Measurements from ENCODE around the gene SIGLEC11.
"Not testable (repeated sequence)": the region's sequence is repeated elsewhere in the genome, so short reads cannot be mapped to it uniquely, and the experiment has no call there.

The SIGLEC11 gene

GRCh38 chr19:49954092-49954829, 6.7 kb downstream of the SIGLEC11 start:
- in situ Hi-C loops (cut with MboI; ENCODE audit: low pct_unique_long_range_greater_than_20kb, low sequenced_read_pairs): no loop called here

GRCh38 chr19:49953416-49953815, 7.6 kb downstream of the SIGLEC11 start:
- in situ Hi-C loops (cut with MboI; ENCODE audit: low pct_unique_long_range_greater_than_20kb, low sequenced_read_pairs): no loop called here
- peak; percentile 33 for DNase-seq

More at GRCh38 chr19:49954092-49954829, 6.7 kb downstream of the SIGLEC11 start:
- DNase-seq: peak; percentile 47

DNA sequence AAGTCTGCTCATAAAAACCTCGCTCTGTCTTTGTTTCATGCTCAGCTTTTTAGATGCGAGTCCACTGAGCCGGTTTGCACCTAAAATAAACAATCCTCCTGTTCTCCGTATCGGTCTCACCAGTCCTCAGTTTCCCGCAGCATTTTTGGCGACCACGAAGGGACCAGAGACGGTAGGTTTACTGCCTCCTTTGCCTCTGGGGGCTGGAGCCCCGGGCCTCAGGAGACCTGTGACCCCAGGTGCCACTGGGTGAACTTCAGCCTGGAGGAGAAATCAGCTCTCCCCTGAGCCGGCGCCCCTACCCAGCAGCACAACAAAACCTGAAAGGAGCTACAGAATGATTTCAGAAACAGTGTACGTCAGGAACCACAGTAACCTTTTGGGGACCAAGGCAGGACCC, 8.1 kb downstream of the SIGLEC11 start:
- in situ Hi-C loops (cut with MboI; ENCODE audit: low pct_unique_long_range_greater_than_20kb, low sequenced_read_pairs): no loop called here
- no peak for DNase-seq

DNA sequence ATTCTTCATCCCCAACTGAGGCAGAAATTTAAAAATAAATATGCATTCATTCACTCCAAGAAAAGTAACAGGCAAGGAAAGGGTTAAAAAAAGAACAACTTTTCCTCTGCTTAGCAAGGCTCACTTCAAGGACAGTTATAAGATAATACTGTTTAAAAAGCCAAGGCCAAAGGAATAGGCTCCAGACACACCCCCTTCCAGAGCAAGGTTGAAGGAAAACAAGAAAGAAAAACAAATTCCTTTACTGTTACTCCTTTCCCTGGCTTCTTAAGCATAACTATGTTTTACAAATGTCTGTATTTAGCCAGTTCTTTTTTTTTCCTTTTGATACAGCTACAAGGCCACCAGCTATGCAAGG, 8.5 kb downstream of the SIGLEC11 start:
- in situ Hi-C loops (cut with MboI; ENCODE audit: low pct_unique_long_range_greater_than_20kb, low sequenced_read_pairs): no loop called here
- no peak for DNase-seq

DNA sequence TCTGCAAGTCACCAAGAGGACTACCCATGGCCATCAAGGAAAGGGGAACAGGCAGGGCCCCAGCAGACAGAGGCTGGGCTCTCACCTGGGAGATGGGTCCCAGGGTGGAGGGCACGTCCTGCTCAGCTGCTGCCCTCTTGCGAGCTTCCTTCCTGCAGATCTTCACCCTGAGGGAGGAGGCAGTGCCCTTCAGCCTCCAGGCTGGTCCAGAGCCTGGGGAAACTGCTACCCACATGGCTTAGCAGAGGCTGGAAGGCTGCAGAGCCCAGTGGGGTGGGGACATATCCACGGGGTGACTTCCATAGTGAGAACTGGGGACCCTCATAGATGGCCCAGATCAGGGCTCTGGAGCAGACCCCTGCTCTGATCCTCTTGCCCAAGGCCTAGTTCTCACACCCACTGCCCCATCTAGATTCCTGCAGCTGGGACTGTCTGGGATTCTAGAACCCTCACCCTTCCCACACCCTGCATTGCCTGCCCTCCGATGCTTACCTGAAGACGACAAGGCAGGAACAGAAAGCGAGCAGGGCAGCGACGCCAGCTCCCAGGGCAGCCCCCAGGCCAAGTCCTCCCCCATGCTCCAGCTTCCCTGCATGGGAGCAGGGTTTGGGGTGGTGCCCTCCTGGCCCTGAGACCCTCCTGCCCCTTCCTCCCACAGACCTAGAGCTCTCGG, 9.0 kb downstream of the SIGLEC11 start:
- in situ Hi-C loops (cut with MboI; ENCODE audit: low pct_unique_long_range_greater_than_20kb, low sequenced_read_pairs): no loop called here
- no peak for DNase-seq

- no peak for DNase-seq
- in situ Hi-C loops (cut with MboI; ENCODE audit: low pct_unique_long_range_greater_than_20kb, low sequenced_read_pairs): no loop called here
Measured at GRCh38 chr19:49950956-49951526, 9.9 kb downstream of the SIGLEC11 start.

DNA sequence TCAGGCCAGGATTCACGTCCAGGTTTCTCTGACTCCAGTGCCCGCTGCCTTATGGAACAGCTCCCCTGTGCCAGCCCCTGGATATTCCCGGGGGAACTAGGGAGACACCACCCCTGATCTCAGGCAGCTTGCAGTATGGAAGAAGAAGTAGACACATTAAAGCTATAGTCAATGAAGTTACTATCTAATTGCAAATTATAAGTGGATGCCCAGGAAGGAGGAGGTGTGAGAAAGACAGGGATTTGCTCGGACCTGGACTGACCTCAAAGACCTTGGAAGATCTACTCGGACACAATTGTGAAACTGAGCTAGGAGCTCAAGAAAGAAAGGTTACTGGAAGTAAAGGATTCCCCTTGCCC, 10.4 kb downstream of the SIGLEC11 start:
- in situ Hi-C loops (cut with MboI; ENCODE audit: low pct_unique_long_range_greater_than_20kb, low sequenced_read_pairs): no loop called here
- no peak for DNase-seq

DNA sequence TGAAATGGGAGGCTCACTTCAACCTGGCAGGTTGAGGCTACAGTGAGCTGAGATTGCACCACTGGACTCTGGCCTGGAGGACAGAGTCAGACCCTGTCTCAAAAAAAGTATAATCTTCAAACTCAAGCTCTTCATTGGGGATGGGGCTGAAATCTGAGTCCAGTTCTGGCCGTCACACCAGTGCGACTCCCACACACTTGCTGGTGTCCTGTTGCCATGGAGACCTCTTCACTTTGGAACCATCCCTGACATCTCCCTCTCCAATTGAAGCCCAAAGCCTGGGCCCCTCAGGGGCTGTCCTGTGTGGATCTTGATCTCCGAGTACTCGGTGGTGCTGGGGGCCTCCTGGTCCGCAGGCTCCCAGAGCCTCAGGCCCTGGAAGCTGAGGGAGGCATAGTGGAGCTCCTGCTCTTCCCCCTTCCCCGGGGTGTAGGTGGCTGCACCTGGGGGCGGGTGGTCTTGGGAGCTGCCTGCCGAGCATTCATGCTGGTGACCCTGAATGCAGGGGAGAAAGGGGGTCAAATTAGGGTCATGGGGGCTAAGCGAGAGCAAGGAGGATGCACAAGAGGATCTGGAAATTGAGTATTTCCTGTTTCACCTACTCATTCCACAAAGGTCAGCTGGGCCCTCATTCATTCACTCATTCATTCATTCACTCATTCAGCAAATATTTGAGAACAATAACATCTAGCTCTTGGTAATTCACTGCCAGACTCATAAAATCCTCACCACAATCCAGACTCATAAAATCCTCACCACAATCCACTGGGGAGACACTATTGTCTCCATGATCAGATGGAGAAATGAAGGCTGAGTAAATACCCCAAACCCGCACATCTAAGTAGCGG, 11.0 kb downstream of the SIGLEC11 start:
- in situ Hi-C loops (cut with MboI; ENCODE audit: low pct_unique_long_range_greater_than_20kb, low sequenced_read_pairs): no loop called here
- DNase-seq: no peak

DNA sequence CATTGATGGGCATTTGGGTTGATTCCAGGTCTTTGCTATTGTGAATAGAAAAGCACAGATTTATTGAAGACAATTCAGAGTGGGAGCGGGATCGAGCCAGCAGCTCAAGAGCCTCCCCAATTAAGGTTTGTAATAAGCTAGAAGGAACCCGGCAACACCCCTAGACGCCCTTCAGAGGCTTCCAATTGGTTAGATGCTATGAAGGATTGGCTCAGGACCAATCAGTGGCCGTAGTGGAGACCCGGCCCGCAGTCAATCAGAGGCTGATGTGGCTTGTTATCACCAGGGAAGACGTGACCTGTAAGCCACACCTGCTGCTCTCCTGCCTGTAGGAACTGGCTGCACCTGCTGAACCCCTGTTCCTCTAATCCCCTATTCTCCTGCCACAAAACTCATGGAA, 14.6 kb downstream of the SIGLEC11 start:
- no peak for DNase-seq
- in situ Hi-C loops (cut with MboI; ENCODE audit: low pct_unique_long_range_greater_than_20kb, low sequenced_read_pairs): no loop called here

- DNase-seq; in situ Hi-C loops (cut with MboI; ENCODE audit: low pct_unique_long_range_greater_than_20kb, low sequenced_read_pairs): not testable (repeated sequence)
Measured at GRCh38 chr19:49944567-49944966, 16.4 kb downstream of the SIGLEC11 start.

- in situ Hi-C loops (cut with MboI; ENCODE audit: low pct_unique_long_range_greater_than_20kb, low sequenced_read_pairs): no loop called here
- DNase-seq: no peak
Measured at GRCh38 chr19:49940482-49940791, 20.5 kb downstream of the SIGLEC11 start.

GRCh38 chr19:49939721-49940481, 21.1 kb downstream of the SIGLEC11 start:
- DNase-seq: no peak
- in situ Hi-C loops (cut with MboI; ENCODE audit: low pct_unique_long_range_greater_than_20kb, low sequenced_read_pairs): no loop called here

DNA sequence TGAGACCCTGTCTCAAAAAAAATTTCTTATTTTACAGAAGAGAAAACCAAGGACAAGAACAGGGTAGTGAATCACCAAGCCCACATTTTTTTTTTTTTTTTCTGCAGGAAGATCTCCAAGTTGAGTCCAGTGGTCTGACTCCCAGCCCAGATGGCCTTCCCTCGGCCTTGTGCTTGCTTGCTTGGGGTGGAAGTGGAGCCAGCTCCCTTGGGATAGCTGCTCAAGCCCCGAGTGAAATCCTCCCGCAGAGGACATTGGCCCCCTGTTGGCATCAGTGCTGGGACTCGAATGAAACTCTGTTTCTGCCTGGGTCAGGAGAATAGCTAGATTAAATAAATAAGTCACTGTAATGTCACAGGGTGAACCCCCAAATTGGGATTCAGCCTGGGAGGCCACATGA, 22.3 kb downstream of the SIGLEC11 start:
- in situ Hi-C loops (cut with MboI; ENCODE audit: low pct_unique_long_range_greater_than_20kb, low sequenced_read_pairs): no loop called here
- no peak for DNase-seq

- in situ Hi-C loops (cut with MboI; ENCODE audit: low pct_unique_long_range_greater_than_20kb, low sequenced_read_pairs): no loop called here
Measured at GRCh38 chr19:49937750-49938381, 23.1 kb downstream of the SIGLEC11 start.

DNA sequence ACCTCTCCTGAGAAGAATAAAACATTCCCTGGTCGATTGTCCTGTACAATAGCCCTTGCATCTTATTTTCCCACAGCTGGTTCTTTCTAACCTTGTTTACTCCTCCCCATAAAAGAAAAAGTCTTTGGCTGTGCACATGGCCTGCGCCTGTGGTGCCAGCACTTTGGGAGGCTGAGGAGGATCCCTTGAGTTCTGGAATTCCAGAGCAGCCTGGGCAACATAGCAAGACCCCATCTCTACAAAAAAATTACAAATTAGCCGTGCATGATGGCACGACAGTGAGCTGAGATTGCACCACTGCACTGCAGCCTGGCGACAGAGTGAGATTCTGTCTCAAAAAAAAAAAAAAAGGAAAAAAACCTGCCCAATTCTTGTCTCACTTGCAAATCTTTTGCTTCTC, 24.4 kb downstream of the SIGLEC11 start:
- no peak for DNase-seq
- in situ Hi-C loops (cut with MboI; ENCODE audit: low pct_unique_long_range_greater_than_20kb, low sequenced_read_pairs): no loop called here

More at GRCh38 chr19:49937750-49938381, 23.1 kb downstream of the SIGLEC11 start:
- DNase-seq: peak; percentile 86

DNA sequence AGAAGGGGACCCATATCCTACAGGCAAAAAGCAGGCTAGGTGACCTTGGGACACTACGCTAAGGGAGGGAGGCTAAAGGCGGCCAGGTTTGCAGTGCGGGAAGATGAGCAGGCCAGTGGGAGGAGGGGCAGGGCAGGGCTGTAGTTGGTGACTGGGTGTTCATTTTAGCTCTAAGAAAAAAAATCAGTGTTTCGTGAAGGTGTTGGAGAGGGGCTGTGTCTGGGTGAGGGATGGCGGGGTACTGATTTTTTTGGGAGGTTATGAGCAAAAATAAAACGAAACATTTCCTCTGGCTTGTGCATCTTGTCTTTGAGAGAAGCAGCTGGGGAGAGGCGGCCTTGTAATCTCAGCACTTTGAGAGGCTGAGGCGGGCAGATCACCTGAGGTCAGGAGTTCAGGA, 27.3 kb downstream of the SIGLEC11 start:
- DNase-seq: no peak
- in situ Hi-C loops (cut with MboI; ENCODE audit: low pct_unique_long_range_greater_than_20kb, low sequenced_read_pairs): no loop called here

DNA sequence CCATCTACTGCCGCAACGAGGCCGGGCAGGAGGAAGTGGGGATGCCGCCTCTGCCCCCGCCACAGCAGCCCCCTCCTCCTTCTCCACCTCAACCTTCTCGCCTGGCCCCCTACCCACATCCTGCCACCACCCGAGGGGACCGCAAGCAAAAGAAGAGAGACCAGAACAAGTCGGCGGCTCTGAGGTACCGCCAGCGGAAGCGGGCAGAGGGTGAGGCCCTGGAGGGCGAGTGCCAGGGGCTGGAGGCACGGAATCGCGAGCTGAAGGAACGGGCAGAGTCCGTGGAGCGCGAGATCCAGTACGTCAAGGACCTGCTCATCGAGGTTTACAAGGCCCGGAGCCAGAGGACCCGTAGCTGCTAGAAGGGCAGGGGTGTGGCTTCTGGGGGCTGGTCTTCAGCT, 28.2 kb downstream of the SIGLEC11 start:
- no peak for DNase-seq
- in situ Hi-C loops (cut with MboI; ENCODE audit: low pct_unique_long_range_greater_than_20kb, low sequenced_read_pairs): no loop called here

- in situ Hi-C loops (cut with MboI; ENCODE audit: low pct_unique_long_range_greater_than_20kb, low sequenced_read_pairs): no loop called here
- no peak for DNase-seq
Measured at GRCh38 chr19:49932041-49932451, 28.9 kb downstream of the SIGLEC11 start.

Data from KBM-7 (cell line).